Gastrocnemius medialis (tissue), 4 donors: ENCODE measurements around the gene ACOXL.

Experiments used
- POLR2A ChIP-seq, 2 donors: fragments of 450-650 bp; IDR thresholded peaks; one replicate each; pipeline ENCODE4 v1.6.1; 2017; ENCODE audit warnings: antibody characterized with exemption in 2 of 2, mild to moderate bottlenecking in 2 of 2, moderate library complexity in 2 of 2
- TF ChIP-seq, protein P1 (sequence below), 5 experiments: fragments of 450-650 bp in 3 of 5; fragments of 200-600 bp in 2 of 5; sonication (generic) in 2 of 5; IDR thresholded peaks in 4 of 5; conservative IDR thresholded peaks in 1 of 5; 1 replicate in 4 of 5; 2 replicates in 1 of 5; pipeline ENCODE4 v1.5.1; 2016 to 2019; ENCODE audit warnings: antibody characterized with exemption in 5 of 5, mild to moderate bottlenecking in 3 of 5, moderate library complexity in 3 of 5

DNA sequence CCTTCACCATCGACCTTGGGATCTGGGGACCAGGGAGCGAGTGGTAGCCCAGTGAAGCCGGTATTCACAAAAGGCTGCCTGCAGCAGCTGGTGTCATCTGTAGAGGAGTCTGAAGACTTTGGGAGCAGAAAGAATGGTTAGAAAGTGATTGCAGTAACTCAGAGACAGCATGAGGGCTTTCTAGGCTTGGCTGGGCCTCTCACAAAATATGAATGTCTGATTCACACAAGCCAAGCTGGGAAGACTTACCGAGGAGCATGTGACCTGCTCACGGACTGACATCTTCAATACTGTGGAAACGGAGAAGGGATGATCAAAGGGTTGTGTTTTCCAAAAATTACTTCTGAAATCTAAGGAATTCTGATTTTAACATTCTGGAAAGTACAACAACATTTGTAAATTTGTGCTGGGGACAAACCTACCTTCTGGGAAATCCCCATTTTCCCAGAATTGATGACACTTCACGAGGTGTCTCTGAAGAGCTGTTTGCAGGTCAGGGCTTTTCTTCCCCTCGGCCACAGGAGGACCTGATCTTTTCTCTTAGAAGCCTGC lies 111.7 kb downstream of the ACOXL start:
- TF ChIP-seq, protein P1, sequence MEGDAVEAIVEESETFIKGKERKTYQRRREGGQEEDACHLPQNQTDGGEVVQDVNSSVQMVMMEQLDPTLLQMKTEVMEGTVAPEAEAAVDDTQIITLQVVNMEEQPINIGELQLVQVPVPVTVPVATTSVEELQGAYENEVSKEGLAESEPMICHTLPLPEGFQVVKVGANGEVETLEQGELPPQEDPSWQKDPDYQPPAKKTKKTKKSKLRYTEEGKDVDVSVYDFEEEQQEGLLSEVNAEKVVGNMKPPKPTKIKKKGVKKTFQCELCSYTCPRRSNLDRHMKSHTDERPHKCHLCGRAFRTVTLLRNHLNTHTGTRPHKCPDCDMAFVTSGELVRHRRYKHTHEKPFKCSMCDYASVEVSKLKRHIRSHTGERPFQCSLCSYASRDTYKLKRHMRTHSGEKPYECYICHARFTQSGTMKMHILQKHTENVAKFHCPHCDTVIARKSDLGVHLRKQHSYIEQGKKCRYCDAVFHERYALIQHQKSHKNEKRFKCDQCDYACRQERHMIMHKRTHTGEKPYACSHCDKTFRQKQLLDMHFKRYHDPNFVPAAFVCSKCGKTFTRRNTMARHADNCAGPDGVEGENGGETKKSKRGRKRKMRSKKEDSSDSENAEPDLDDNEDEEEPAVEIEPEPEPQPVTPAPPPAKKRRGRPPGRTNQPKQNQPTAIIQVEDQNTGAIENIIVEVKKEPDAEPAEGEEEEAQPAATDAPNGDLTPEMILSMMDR (IDR thresholded peaks at IDR 0.05 in 4 of 5, conservative IDR thresholded peaks at IDR 0.05 in 1 of 5) = no peak
- no peak for TF ChIP-seq POLR2A (IDR thresholded peaks at IDR 0.05)
